HG03039 (cell line): Measurements from ENCODE around the gene SLC43A2.

ENCODE experiments used
- ATAC-seq: cut with Tn5 transposase; IDR thresholded peaks from one replicate; pipeline ENCODE4 v1.9.1; 2021; ENCODE audit warnings: mild to moderate bottlenecking, moderate library complexity; ENCODE audit not compliant: unreplicated experiment

SLC43A2 gene

DNA sequence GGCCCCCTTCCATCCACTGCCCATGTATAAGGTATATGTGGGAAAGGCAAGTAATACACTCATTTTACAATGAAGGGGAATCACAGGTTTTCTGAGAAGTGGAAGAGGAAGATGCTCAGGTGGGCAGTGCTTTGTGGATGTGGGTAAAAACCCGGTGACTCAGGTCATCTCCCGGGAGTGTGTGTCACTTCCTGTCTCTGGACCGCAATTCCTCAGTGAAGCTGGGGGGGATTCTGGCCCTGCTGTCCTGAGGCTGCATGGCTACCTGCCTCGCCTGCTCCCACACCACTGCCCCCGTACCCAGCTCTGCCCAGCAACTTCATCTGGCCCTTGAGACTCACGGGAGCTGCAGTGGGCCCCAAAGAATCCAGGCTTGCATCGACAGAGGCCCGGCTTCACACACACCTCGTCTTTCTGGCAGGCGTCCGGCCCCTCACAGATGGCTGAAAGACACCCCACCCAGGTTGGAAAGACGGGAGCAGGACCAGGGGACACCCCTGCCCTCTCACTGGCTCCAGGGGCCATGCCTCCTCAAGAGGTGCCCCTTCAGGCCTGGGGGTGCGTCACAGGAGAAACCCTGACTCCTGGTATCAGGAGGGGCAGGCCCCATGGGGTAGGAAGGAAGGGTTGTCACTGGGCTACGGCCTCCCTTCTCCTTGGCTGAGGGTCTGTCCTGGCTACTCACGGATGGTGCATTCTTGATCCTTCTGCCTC is 16.0 kb upstream of the SLC43A2 start:
- ATAC-seq, result no peak

DNA sequence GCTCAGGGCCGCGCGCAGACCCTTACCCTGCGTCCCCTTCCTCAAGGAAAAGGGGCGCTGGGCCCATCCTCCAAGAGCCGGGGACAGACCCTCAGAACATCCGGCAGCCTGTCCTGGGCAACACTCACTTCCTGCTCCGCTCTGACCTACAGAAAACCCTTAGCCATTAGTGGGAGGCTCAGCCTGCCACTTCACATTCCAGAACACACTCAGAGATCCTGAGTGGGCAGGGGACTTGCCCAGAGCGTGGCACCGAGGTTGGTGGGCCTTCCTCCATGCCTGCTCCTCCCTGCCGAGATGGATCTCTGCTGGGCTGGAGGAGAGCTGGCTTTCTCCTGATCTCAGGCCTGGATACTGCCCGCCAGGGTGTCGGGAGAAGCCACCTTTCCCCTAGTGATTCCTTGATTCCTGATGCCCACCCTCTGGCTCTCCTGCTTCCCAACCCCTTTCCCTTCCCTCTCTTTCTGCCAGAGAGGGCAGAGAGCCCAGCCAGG is 15.4 kb upstream of the SLC43A2 start:
- ATAC-seq, result no peak

DNA sequence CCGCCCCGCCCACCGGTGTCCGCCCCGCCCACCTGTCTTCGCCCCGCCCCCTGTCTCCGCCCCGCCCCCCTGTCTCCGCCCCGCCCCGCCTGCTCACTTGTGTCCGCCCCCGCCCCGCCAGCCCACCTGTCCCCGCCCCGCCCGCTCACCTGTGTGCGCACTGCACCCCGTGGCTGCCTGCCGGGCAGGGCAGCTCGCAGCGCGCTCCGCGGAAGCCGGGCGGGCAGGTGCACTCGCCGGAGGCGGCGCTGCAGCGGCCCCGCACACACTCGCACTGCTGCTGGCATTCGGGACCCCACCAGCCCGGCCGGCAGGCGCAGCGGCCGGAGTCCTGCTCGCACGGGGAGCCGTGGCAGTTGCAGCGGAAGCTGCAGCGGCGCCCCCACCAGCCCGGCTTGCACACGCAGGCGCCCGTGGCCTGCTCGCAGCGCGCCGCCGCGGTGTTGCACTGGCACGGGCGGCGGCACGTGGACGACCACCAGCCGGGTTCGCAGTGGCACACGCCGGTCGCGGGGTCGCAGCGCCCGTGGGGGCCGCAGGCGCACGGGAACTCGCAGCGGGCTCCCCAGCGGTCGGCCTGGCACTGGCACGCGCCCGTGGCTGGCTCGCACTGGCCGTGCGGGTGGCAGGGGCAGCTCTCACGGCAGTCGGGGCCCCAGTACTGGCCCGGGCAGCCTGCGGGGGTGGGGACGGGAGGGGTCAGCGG is 14.8 kb upstream of the SLC43A2 start:
- ATAC-seq, result no peak

DNA sequence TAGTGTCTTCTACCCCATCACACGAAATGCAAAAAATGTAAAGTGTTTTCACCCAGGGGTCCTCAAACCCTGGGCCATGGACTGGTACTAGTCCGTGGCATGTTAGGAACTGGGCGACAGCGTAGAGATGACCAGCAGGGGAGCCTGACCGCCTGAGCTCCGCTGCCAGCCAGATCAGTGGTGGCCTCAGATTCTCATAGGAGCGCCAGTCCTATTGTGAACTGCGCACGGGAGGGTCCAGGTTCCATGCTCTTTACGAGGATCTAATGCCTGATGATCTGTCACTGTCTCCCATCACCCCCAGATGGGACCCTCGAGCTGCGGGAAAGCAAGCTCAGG is 12.4 kb upstream of the SLC43A2 start:
- no peak for ATAC-seq

DNA sequence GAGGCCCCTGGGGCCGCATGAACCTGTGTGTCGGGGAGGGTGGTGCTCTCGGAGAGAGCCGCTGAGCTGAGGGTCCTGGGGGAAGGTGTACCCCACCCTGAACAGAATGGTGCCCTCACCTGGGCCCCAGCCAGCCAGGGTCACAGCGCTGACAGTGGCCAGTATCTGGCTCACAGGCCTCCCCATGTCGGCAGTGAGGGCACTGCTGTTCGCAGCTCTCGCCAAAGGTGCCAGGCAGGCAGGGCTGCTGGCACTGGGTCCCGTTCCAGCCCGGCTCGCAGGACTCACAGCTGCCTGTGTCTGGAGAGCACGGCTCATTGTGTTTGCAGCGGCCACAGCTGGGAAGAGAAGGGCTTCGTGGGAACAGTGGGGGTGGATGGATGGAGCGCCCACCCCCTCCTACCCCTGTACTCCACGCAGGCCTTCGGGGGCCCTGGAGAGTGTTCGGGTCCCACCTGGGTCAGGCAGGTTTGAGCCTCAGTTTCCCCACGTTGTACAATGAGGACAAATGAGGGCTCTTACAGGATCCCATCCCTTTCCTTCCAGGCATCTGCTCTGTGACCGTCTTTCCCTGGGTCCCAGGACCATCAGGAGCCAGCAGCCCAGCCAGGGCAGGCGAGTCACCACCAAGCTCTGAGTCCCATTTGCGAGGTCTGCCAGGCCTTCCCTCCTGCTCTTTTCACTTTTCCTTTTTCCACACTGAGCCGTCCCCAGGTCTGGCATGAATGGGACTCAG is 11.9 kb upstream of the SLC43A2 start:
- ATAC-seq, result no peak

DNA sequence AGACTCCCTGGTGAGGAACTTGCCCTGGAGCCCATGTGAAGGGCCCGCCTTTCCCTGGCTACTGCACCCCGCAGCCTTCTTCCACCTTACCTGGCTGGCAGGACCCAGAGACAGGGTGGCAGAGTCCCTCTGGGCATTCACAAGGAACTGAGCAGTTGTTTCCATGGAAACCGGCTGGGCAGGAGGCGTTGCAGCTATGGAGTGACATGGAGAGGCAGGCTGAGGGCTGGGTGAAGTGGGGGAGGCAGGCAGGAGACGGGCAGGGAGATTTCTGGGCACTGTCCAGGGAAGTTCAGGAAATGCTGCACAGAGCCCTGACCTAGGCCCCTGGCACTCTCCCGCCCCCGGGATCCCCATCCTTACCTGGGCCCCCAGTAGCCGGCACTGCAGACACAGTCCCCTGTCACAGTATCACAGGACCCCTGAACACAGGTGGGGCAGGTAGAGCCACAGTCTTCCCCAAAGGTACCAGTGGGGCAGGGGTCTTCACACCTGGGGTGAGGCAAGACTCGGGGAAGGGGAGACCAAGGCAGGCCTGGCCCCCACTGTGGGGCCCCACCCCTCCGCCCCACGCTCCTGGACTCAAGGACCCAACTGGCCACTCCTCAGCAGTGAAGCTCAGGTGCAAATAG is 11.0 kb upstream of the SLC43A2 start:
- ATAC-seq, result no peak

DNA sequence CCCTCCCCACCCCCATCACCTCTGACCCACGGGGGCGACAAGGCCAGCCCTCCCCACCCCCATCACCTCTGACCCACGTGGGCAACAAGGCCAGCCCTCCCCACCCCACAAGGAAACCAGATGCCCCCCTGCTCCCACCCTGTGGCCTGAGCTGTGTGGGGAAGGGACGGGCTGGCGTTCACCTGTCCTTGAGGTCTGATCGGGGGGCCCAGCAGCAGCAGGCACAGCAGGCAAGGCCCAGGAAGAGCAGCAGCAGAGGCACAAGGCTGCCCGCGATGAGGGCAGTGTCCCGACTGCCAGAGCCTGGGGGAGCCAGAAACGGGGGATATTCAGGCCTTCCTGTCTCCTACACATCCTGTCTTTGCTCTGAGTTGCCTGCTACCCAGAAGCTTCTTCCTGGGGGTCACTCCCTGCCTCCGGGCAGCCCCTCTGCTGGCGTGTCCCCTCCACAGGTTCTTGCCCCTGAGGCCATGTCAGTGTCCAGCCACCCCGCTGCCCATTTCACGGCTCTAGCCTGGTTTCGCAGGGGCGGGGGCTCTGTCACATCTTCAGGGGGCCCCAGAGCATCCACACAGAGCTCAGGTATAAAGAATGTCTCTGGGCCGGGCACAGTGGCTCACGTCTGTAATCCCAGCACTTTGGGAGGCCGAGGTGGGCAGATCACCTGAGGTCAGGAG is 10.1 kb upstream of the SLC43A2 start:
- no peak for ATAC-seq

DNA sequence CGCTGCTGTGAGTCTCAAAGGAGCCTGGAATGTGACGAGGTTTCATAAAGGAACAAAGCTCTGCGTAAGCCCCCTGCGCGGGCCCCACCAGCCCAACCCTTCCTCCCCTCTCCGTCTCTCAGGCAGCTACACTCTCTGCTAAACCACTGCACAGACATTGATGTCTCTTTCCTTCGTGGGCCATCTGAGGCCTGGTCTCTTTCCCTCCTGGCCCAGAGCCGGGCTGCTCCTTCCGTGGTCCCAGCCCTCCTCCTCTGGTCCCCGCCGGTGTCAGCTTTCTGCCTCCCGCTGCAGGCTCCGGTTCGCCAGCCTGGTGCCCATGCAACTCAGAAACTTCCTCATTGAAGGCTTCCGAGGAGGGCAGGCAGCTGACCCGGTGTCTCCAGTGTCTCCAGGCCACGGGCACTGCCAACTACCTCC is 9.5 kb upstream of the SLC43A2 start:
- ATAC-seq, result no peak

DNA sequence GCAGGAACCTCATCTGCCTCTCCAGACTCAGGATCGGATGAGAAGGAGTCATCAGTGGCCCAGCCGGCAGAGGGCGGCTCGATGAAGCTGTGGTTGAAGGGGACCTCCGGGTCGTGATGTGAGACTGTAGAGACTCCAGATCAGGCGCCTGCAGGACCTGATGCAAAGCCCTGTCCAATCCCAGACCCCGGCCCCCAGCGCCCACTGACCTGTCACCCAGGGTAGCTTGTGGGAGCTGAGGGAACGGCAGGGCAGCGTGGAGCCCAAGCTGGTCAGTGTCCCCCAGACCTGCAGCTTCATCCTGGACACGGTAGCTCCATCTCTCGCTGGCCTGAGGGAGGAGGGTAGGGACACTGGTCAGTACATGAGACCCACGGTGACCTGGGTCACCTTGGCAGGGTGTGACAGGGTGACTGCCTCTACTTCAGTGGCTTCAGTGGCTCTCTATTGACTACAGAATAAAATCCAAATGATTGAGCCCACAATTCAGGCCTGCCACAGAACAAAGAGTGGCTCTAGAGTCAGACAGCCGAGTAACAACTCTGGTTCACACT is 8.2 kb upstream of the SLC43A2 start:
- no peak for ATAC-seq

DNA sequence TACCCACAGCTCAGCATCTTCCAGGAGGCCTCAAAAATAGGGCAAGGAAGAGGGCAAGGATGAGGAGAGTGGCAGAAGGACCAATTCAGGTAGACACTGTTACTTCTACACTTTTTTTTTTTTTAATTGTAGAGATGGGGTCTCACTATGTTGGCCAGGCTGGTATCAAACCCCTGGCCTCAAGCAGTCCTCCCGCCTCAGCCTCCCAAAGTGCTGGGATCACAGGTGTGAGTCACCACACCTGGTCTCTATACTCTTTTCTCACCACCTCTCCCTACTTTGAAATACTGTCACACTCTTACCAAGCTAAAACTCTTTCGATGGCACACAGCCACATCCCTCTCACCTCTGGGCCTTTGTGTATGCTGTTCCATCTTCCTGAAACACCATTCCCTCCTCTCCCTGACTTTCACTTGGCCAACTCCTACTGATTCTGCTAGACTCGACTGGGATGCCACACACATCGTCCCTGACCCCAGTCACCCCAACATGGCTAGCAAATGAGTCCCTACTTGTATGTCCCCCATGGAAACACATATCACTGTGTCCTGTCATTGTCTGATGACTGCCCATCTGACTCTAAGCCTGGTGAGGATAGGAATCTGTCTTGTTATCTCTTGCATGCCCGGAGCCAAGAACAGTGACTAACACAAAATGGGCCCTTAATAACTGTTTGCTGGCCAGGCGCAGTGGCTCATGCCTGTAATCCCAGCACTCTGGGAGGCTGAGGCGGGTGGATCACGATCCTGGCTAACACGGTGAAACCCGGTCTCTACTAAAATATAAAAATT is 7.2 kb upstream of the SLC43A2 start:
- ATAC-seq, result no peak

DNA sequence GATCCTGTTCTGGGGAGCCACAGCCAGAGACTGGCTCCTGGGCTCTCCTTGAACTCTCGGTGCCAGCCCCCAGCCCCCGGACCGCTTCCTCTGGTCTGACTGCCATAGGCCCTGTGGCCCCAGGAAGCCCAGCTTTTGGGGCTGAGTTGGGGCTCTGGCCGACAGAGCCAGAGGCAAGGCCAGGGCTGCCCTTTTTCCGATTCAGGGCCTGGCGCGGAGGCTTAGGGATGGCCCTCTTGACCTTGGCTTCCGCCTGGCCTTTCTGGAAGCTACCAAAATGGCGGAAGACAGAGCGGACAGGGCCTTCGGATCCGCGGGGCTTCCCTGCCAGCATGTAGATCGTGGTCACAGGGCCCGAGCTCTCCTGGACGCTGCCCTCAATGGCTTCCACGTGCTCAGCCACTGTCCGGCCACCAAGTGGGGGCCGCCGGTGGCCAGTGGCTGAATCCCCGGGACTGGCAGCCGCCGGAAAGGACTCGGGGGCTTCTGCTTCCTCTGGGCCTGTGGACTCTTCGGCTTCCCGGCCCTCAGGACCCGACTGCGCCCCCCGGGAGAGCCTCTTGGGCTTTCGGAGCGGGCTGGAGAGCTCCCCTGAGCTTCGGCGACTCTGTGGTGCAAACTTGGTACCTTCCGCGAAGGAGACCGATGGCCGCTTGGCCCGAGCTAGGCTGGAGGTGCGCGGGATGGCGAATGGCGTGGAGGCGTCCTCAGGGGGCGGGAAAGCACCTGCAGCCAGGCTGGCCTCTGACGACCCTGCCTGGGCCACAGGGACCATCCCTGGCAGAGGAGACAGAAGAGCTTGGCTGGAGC is 6.4 kb upstream of the SLC43A2 start:
- no peak for ATAC-seq

DNA sequence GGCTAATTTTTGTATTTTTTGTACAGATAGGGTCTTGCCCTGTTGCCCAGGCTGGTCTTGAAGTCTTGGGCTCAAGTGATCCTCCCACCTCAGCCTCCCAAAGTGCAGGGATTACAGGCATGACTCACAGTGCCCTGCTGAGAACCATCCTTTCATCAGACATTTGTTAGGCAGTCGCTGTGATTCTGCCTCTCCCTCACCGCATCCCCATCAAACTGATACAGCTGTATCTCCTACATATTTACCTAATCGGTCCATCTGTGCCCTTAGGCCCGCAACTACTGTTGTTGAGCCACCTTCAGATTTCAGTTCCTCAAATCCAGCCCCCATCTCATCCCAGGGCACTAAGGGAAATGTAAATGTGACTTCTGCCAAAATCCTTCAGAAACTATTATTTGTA is 2.0 kb upstream of the SLC43A2 start:
- no peak for ATAC-seq

DNA sequence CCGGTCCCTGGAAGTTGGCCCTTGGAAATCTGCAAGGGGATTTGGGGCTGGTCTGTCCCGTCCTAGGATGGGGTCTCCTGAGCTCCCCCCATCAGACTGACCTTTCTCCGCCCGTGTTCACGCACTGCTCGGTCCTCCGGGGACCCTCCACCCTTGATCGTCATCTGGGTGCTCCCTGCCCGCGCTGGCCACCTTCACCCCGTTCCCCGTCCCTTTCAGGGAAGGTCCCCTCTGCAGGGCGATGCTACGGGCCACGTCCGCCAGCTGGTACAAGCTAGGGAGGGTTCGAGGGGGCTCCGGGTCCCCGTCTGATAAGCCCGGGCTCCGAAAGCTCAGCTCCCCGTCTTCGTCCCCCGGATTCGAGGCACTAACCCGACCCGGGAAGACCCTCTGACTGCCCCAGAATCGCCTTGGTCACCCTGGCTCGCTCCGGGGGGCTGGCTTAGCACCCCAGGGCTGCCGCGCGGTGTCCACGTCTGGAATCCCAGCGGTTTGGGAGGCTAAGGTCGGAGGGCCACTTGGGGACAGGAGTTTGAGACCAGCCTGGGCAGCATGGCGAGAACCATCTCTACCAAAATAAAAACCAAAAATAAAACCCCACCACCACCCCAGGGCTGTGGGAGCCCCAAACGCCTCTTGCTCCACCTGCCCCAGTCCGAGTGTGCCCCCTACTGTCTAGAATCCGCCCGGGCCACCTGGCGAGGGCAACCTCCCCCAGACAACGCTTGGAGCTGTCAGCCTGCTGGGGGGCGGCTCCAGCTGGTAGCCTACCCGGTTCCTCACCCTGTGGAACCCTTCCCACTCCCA is 1.1 kb upstream of the SLC43A2 start:
- no peak for ATAC-seq

DNA sequence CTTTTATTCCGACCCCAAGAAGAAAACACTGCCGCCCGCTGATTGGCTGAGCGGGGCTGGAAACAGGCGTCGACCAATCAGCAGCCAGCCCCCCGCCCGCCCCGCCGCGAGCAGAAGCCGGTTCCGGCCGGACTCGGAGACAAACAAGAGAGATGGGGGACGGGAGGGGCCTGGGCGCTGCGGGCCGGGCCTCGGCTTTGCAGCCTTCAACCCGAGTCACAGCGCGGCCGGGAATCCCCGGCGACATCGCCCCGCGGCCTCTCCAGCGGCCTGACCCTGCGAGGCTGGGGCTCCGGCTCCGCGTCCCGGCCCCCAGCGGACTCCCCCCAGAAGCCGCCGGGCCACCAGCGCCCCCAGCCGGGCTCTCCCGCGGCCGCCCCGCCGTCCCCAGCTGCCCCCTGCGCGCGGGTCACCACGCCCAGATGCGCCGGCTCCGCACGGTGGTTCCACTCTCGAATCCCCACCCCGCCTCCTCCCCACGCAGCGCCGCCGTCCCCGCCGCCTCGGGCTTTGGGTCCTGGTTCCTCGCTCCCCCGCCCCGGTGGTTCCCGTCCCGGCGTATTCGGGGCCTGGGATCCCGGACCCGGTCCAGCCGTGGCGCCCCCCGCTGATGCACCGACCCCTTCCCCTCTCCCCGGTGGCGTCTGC is 346 bp upstream of the SLC43A2 start:
- peak; percentile 44 for ATAC-seq

DNA sequence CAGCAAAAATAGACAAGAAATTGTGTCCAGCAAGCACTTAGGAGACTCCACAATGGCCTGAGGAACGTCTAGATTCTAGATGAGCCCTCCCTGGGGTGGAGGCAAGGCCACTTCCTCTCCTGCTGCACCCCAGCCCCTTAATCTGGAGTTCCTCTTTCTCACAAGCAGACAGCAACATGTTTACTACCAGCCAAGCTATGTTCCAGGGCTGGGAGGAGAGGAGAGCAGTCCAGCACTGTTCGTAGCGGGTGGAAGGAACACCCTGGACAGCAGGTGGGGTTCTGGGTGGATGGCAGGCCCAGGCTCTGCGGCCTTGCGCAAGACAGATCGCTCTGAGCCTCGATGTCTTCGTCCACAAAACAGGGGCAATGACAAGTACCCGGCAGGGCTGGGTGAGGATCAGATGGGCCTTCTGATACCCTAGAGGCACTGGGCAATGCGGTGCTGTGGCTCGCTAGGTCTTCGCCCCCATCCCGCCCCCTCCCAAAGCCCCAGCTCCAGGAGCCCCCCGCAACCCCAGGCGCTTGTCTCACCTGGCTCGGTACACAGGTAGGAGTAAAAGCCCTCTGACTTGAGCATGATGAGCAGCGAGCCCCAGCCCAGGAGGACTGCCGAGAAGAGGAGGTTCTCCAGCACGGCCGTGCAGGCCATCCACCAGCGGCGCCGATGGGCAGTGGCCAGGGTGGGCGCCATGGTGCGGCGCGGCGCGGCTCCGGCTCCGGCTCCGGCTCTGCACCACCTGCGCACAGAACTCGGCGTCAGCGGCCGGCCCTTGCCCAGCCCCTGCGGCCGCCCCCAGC is 1.3 kb downstream of the SLC43A2 start:
- no peak for ATAC-seq

DNA sequence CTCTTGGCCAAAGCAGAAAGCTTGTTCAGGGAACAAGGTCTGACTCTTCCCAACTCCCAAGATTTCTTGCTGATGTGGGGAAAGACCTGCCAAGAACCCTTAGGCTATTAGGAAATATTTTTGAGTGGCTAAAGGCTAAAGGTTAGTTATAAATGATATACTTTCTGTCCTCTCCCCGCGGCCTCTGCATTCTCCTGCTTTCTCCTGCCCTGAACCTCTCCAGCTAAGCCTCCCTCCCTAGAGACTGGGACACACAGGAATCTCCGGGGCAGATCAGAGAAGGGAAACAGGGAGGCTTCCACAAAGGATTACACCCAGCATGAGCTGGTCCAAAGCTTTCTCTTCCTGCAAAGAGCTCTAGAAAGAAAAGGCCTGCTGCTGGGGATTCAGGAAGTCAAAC is 2.3 kb downstream of the SLC43A2 start:
- ATAC-seq, result no peak

DNA sequence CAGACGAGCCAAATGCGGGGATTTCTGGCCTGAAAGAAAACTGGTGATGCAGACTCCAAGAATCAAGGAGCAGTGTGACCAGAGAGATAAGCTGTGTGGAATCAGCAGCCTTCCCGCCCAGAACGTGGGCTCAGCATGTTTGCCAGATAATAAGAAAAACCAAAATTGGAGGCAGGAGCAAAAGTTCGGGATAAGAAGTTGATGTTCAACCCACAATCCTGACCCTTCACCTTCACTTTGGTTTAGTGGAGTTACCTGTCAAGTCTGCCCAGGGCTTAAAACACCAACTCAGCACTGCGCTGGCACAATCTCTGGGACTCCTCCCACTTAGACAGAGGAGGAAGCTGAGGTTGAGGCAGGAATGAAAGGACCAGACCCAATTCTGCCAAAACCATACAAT is 3.1 kb downstream of the SLC43A2 start:
- no peak for ATAC-seq
